CD4-positive, alpha-beta T cell treated with Interleukin-15 for 1 hour (primary cell): ENCODE measurements around the gene BMP8B.
A peak's percentile ranks its signal among the peaks of the same experiment; 100 is the strongest.
"Not testable (repeated sequence)": the region's sequence is repeated elsewhere in the genome, so short reads cannot be mapped to it uniquely, and the experiment has no call there.

Source experiments
- DNase-seq: peaks from one replicate; pipeline ENCODE4 v3.0.0-alpha.2; 2020

Gene BMP8B

DNA sequence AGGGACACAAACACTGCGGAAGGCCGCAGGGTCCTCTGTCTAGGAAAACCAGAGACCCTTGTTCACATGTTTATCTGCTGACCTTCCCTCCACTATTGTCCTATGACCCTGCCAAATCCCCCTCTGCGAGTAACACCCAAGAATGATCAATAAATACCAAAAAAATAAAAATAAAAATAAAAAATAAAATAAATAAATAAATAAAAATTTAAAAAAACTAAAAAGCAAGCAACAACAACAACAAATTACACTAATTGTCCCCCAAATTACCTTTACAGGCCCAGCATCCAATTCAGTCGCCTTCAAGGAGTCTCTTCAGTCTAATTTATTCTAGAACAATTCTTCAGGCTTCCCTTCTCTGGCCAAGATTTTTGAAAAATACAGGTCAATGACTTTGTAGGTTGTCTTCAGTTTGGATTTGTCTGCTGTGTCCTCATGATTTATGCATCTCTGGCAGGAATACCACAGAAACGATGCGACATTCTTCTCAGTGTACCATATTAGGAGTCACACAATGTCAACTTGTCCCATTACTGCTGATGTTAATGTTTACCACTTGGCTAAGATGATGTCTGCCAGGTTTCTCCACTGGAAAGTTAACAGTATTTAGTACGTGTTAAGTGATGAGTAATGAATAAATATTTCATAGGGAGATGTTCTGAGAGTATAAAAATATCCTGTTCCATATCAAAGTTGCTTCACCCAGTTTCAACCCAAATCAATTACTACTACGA, 20.3 kb upstream of the BMP8B start:
- no peak for DNase-seq

DNA sequence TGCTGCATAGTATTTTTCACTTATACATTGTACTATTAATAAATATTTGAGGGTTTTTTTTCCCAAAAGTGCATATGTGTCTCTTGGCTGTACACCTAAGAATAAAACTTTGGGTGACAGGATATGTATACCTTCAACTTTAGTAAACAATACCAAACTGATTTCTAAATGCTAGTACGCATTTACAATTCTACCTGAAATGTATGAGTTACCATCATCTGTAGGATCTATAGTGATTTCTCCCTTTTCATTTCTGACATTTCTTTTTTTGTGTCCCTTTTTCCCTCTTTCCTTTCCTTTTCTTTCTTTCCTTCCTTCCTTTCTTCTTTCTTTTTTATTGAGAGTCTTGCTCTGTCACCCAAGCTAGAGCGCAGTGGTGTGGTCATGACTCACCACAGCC, 16.7 kb upstream of the BMP8B start:
- DNase-seq = no peak

DNA sequence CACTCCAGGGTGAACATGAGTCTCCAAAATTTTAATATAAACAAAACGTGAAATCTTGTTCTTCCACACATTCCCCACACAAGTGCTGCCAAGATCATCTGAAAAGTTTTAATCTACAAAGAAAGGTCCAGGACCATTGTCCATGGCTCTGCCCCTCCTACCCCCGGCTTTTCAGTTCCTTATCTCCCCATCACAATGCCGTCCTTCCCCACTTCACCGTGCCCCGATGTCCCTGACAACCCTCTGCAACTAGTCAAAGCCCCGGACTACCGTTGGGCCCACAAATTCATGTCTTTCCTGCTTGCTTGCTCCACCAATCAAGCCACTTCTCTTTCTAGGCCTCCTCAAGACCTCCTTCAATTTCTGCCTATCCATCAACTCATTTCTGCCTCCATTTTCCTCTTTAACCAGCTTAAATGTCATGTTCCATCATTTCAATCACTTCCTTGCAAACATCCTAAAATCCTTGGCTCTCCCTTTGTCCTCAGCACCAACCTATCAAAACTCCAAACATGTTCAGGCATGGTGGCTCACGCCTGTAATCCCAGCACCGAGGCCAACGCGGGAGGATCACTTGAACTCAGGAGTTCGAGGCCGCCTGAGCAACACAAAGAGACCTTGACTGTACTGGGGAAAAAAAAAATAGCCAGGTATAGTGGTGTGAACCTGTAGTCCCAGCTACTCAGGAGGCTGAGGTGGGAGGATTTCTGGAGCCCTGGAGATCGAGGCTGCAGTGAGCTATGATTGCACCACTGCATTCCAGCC, 14.0 kb upstream of the BMP8B start:
- DNase-seq = no peak

DNA sequence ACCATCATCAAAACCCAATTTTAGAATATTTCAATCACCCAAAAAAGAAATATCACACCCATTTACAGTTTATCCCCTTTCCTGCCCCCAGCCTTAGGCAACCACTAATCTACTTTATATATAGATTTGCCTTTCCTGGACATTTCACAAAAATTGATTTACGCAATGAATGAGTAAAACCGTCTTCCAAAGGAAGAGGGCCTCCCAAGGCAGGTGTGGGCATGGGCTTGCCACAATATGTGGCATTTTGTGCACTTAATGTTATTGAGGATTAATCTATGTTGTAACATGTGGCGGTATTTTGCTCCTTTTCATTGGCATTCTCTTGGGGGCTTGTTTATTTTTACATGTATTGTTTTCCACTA, 11.8 kb upstream of the BMP8B start:
- no peak for DNase-seq

DNA sequence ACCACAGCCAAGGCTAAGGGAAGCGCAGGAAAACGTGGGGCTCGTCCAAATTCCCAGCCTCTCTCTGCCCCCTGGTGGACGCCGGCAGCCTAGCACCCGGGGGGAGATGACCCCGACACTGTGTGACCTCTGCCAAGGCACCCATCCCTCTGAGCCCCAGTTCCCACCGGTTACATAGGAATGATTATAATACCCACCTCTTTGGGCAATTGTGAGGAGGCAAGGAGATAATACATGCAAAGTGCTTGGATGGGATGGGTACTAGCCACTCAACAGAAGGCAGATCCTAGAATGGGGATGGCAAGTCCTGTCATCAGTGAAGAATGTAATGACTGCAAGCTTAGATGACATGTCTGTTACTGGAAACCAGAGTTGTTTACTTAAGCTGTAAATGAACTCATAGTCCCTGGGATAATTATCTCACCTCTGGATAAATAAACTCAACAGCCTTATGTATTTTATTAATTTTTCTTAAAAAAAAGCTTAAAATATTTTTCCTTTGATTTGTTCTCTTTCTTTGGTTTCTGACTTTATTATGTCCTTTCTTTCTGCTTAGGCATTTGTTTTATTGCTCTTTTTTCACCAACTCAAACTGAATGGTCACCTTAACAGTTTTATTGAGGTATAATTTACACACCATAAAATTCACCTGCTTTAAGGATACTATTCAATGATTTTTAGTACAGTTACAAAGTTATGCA, 11.3 kb upstream of the BMP8B start:
- peak; percentile 56 for DNase-seq

DNA sequence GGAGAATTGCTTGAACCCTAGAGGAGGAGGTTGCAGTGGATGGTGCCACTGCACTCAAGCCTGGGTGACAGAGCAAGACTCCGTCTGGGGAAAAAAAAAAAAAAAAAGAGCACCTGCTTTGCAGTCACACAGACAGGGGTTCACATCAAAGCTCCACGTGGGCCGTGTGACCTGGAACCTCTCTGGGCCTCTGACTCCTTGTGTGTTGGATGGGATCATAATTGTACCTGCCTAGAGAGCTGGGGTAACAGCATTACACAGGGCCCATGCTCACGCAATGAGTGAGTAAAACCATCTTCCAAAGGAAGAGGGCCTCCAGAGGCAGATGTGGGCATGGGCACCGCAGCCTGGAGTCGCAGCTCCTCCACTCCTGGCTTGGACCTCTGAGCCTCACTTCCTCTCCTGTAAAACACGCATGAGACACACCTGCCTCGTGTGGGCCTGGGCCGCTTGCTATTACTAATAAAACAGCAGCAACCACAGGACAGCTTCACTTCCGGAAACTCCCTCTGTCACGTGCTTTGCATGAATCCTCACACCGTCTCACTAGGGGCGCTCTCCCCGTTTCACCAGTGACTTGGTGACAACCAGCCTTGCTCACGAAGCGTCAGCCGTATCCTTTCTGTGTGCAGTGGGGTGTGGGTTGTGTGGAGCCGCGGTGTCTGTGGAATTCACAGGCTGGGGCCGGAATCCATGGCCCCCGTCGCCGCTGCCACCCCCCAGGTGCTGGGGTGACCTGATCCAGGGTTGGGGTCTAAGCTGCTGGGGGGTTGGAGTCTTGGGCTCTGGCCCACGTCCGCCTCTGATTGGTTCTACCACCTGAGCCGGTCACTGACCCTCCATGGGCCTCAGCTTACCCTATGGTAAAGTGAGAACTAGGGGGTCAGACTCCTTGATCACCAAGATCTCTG, 10.4 kb upstream of the BMP8B start:
- peak; percentile 92 for DNase-seq

DNA sequence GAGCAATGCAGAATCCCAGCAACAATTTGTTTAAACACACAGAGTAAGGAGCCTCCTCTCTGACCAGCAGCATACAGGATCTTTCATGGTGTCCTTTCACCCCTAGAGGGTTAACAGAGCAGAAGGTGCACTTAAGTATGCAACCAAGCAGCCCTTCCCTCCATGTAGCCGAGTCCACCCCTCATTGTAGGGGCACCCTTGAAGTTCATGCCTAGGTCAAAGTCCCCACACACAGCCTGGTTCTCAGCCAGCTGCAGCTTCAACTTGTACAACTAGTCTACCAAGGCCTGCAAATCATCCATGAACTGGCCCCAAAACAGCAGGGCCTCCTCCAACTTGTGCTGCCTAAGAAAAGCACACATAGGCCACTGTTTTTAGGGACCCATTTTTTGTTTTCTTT, 7.0 kb upstream of the BMP8B start:
- DNase-seq = no peak

DNA sequence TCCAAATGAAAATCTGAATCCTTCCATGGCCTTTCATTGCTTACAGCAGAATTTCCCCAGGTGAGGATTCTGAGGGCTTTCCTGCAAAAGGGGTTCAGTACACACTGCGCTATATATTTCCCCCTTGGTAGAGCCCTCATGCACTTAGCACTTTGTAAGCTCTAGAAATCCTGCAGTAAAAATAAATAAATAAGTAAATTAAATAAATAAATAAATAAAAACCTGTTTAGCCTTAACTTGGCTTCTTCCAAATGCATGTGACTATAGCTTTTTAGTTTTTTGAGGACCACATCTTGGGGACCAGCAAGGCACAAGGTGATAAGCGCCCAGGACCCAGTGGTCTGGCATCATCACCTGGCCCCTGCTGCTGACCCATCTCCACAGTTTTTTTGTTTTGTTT, 3.2 kb upstream of the BMP8B start:
- no peak for DNase-seq

DNA sequence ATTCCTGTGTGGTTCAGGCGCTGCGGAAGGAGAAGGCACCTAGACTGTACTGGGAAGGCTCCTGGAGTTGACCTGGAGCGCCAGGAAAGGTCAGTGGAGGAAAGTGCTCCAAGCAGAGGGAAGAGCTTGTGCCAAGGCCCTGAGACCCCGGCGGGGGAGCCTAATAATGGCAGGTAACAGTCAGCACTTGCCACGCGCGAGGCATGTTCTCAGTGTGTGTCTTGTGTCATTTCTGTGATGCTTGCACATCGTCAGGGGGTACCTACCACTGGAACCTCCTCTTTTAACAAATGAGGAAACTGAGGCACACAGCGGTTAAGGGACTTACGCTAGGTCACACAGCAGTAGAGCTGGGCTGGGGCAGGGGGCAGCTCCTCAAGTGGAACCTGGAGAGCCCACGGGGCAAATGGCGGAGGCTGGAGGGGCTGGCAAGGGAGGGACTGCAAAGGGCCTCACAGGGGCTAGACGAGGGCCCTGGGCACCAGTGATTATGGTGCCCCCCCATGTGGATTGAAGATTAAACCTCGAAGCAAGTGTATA, 976 bp upstream of the BMP8B start:
- DNase-seq = no peak

DNA sequence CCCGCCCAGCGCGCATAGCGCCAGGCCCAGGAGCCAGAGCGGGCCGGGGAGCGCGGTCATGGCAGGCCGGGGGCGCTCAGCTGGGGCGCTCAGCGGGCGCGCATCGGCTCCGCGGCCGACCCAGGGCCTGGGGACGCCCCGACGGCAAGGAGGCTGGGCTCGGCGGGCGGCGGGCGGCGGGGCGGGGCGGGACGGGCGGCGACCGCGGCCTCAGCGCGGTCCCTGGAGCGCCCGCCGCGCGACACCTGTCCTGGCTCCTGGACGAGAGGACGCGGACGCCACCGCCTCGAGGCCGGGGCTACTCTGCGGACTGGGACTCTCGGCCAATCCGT, 273 bp downstream of the BMP8B start:
- no peak for DNase-seq

DNA sequence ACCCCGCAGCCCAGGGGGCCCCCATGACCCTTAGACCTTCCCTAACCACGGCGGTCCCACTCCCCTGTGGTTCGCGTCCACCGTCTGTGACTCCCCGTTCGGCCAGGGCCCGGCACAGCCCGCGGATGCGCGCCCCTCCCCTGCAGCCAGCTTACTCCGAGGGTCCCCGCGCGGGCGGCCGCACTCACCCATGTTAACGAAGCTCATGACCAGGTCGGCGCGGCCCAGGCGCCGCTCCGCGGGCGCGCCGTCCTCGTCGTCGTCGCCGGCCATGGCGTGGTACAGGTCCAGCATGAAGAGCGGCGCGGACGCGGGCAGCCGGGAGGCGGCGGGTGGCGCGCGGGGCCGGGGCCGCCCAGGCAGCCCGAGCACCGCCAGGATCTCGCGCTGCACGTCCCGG, 701 bp downstream of the BMP8B start:
- not testable (repeated sequence) for DNase-seq

DNA sequence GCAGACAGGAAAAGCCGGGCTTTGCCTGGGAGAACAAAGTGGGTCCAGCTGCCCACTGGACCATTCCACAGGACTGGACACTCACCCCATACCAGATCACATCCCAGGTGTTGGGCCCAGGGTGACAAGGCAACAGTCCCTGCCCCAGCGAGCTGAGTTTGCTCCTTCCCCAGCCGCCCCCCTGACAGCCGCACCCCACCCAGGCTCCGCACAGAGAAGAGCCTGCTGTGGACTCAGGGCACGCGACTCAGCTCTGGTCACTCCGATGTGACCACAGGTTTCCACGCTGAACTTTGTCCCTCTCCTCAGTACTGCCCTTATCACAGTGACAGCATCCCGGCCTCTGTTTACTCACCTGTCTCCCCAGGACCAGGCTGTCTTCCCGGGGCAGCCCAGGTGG, 1.2 kb downstream of the BMP8B start:
- DNase-seq = no peak

DNA sequence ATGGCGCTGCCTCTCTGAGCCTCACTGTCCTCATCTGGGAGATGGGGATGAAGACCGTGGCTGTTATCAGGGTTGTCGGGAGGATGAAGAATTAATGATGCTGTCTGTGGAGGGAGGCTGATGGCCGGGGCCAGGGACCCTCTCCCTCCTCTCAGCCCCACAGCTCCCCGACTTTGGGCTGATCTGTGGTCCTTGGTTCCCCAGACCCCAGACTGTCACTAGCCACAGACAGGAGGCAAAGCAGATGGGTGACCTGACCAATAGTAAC, 1.6 kb downstream of the BMP8B start:
- DNase-seq = not testable (repeated sequence)

DNA sequence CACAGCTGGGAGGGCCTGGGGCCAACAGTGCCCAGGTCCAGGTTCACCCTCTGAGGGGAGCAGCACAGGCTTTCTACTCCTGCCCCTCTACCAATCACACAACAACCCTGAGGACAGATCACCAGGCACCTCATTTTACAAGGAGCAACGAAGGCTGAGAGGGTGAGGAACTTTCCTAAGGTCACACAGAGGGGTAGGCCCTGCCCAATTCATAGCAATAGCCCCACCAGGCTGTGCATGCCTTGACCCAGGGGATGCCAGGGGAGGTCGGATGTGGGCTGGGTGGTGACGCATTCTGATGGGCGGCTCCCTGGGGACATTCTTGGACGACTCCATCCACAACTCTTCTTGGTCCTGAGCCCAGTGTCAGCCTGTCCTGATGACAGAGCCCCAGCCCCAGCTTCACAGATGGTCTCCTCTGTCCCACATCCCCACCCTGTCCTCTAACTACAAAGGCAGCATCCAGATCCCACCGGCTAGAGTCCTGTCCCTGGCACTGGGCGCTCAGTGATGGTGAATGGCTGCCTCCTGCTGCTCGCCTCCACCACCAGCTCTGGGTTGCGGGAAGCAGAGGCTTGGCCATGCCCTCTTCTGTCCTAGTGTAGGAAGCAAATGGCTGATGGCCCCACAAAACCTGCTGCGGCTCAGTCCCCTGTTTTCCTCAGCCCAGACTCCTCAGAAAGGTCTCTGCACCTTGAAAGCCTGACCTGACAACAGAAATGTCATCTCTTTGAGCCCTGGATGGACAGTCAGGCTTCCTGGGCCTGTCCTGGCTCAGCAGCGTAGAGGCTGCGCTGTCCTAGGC, 2.2 kb downstream of the BMP8B start:
- DNase-seq = not testable (repeated sequence)

DNA sequence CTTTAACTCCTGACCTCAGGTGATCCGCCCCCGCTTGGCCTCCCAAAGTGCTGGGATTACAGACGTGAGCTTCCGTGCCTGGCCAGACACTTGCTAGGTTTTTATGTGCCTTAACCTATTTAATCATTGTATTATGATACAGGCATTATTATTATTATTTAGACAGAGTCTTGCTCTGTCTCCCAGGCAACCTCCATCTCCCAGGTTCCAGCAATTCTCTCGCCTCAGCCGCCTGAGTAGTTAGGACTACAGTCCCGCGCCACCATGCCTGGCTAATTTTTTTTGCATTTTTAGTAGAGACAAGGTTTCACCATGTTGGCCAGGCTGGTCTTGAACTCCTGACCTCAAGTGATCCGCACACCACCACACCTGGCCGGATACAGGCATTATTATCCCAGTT, 6.0 kb downstream of the BMP8B start:
- not testable (repeated sequence) for DNase-seq

DNA sequence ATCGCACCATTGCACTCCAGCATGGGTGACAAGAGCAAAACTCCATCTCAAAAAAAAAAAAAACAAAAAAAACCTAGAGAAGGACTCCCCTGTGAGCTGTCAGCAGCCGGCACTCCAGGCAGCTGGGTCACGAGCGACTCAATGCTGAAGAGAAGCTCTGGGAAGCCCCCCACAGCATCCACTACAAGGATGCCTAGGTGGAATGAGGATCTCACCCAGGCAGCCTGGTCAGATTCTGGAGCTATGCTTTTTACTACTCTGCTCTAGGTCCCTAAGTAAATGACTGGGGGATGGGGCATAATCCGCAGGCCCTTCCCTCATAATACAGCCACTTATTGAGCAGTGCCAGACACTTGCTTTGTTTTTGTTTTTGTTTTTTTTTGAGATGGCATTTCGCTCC, 6.6 kb downstream of the BMP8B start:
- no peak for DNase-seq

DNA sequence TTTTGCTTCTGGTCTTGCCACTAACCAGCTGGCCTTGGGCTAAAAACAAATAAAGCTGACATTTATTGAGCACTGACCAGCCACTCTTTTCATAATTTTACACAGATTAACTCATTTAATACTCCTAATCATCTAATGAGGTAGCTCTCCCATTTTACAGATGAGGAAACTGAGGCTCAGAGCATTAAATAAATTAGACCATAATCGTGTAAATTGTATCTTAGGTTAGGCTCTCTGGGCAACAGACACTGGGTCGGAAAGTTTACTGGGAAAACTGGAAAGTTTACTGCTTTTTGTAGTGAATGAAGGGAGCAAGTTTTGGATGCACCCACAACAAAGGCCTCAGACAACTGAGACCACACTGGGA, 7.3 kb downstream of the BMP8B start:
- DNase-seq = no peak

DNA sequence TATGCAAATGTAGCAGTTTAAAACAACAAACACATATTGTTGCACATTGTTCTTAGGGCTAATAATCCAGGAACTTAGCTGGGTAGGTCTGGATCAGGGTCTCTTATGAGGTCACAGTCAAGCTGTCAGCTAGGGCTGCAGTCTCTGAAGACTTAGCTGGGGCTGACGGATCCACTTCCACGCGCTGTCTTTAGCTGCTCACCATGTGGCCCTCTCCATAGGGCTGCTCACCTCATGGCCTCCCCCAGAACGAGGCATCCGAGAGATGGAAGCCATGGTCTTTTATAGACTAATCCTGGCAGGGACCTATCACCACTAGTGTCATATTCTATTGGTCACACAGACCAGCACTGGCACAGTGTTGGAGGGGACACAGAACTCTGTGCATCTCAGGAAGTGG, 8.8 kb downstream of the BMP8B start:
- no peak for DNase-seq

DNA sequence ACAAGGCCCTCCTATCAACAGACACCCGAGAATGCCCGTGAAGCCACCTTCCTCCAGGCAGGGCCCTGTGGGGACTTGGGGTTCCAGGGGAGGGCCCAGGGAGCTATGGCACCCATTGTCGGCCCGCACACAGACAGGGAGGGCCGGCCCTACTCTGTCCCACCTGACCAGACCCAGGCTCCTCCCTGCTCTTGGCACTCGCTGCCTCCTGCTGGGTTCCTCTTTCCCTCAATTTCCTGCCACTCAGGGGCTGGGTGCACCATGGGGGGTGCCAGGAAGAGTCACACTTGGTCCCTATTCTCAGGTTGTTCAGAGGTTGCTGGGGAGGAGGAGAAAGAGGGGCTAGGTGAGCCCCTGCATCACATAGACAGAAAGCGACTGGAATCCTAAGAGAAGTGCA, 9.5 kb downstream of the BMP8B start:
- DNase-seq = no peak

DNA sequence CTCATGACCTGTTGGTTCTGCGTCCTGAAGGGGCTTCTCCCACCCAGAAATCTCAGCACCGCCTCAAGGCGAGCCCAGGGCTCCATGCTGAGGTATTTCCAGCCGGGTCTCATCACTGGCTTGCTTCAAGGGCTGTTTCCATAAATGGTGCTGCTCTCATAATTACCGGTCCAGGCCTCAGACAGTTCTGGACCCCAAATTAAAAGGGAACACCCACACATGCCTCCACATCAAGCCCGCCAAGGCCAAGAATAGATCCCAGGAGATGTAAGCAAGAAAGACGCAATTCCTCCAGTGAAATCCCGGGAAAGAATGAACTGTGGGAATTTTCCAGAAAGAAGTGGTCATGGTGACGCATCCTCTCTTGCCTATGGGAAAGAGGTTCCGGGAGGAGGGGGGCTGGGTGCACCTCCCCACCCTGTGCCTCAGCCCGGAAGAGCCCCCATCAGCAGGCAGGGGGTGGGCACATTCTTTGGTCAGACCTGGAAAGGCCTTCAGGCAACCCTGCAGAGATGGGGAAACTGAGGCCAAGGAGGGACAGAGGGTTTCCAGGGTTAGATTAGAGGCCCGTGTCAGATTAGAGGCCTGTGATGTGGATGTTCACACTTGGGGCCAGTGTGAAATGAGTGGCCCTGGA, 10.1 kb downstream of the BMP8B start:
- not testable (repeated sequence) for DNase-seq

DNA sequence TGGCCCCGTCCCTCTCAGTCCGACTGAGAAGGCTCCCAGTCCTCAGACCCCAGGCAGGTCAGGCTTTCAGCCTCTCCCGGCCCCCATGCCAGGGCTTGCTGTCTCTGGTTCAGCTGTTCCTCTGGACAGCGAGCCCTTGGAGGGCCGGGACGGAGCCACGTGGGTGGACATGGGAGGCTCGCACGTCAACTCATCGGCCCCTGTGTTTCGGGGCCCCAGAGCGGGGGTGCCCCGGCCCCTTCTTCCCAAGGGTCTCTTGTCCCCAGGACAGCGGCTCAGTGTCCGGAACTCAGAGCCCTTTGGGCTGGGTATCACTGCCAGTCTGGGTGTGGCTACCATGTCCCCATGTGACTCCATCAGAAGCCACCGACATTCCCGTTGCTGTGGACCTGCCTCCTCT, 10.8 kb downstream of the BMP8B start:
- DNase-seq = peak; percentile 0

DNA sequence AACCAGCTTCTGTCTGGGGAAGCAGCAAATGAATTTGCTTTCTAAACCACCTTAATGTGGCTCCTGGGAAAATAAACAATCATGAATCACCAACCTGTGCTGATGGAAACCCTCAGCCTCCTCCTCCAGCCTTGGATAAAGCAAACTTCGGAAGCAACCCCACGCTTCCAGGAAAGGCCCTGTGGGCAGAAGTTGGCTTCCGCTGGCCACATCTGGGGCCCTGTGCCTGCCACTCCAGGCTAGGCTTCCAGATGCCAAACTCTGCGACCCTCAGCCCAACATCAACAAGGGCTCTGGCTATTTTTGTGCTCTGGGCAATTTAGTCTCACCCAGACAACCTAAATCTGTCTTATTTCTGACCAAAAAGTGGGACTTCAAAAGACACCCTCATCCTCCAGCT, 11.4 kb downstream of the BMP8B start:
- no peak for DNase-seq
